HG02571 (cell line): ENCODE results near the gene STRIP2.
"Not testable (repeated sequence)": the region's sequence is repeated elsewhere in the genome, so short reads cannot be mapped to it uniquely, and the experiment has no call there.

ENCODE experiments used
- ATAC-seq: cut with Tn5 transposase; IDR thresholded peaks from one replicate; pipeline ENCODE4 v1.9.1; 2021; ENCODE audit warnings: mild to moderate bottlenecking, moderate library complexity; ENCODE audit not compliant: unreplicated experiment

The STRIP2 gene

GRCh38 chr7:129450295-129450694 is 16.1 kb downstream of the STRIP2 start:
- ATAC-seq: no peak

DNA sequence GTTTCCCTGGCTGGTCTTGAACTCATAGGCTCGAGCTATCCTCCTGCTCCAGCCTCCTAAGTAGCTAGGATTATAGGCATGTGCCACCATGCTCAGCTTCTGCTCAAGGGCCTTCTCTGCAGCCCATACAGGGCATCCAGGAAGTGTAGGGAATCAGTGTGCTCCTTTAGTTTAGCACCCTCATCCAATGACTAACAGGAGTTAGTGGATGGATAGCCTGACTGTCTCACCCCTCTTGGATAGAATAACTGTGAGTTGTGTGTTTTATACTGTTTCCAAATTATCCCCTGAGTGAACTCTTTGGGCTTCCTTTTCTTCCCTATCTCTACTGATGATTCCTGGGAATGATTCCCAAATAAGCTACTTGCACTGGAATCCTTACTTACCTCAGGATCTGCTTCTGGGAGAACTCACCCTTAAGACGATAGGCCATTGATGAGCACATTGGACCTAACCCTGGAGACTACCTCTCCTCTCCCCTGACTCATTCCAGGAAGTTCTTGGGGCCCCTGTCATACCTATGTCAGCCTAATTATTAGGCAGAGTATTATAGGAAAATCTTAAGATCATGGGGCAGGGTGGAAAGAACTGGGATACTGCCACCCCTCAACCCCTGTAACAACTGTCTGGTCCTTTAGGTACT is 18.5 kb downstream of the STRIP2 start:
- ATAC-seq: no peak

DNA sequence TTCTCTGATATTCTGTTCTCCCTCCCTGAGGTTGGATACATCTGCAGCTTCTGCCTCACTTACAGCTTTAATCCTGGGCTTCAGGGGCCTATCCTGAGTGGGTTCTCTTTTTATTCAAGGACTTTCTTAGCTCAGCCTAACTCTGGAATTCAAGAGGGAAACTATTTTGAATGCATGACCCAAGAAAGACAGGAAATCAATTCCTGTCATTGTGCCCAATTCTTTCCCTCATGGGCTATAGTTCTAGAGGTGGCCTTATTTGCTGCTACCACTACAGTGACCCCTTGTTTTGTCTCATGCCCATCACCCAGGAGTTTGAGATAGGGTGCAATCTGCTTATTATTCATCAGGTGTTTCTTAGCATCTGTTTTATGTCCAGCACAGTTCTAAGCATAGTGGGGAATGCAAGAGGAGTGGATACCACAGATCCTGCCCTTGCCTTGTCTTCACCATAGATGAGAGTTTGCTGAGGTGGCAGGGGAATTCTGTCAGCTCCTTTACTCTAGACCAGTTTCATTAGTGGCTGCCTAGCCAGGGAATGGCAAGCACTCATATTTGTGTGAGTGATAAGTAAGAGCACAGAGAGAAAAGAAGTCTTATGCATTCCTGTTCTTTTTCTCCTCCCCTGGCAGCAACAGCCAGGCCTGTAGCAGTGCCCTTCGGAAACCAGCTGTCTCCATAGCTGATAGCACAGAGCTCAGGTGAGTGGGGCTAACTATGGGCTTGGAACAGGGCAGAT is 19.4 kb downstream of the STRIP2 start:
- no peak for ATAC-seq

DNA sequence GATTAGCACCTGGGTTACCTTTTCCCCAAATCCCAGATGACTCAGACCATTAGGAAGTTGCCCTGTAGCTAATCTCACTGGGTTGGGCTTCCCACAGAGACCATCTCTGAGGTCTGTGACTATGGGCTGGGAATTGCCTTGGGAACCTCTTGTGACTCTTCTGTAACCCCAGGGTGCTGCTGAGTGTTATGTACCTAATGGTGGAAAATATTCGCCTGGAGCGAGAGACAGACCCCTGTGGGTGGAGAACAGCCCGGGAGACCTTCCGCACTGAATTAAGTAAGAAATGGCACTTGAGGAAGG is 20.0 kb downstream of the STRIP2 start:
- no peak for ATAC-seq

DNA sequence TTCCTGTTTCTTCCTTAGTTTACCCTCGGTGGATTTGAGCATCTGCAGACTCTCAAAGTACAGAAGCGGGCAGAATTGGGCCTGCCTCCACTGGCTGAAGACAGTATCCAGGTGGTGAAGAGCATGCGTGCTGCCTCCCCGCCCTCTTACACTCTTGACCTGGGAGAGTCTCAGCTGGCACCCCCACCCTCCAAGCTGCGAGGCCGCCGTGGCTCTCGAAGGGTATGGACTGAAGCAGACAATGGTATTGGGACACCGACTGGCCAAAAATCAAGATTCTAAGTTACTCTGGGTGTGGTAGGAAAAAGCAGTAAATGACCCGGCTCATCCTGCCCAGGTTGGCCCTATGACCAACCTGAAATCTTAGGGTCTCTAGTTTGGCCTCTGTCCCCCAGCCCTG is 22.2 kb downstream of the STRIP2 start:
- no peak for ATAC-seq

- no peak for ATAC-seq
Measured at GRCh38 chr7:129457101-129457500, 22.9 kb downstream of the STRIP2 start.

- ATAC-seq: no peak
Measured at GRCh38 chr7:129458171-129458570, 23.9 kb downstream of the STRIP2 start.

DNA sequence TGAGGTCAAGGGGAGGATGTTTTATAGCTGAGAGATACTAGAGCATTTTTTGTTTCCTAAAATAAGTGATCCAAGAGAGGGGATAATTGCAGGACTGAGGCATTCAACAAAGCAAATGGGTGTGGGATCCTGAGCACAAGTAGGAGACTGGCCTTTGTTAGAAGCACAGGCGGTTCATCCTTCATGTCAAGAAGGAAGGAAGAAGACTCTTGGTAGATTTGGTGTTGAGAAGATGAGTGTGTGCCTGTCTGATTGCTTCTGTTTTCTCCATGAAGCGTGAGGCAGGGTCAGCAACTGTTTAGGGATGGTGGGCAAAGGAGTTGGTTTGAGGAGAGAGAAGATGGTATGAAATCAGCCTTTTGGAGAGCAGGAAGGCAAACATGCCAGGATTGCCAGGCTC is 27.6 kb downstream of the STRIP2 start:
- no peak for ATAC-seq

GRCh38 chr7:129462420-129462819 is 28.2 kb downstream of the STRIP2 start:
- ATAC-seq: no peak

- no peak for ATAC-seq
Measured at GRCh38 chr7:129464194-129464593, 30.0 kb downstream of the STRIP2 start.

DNA sequence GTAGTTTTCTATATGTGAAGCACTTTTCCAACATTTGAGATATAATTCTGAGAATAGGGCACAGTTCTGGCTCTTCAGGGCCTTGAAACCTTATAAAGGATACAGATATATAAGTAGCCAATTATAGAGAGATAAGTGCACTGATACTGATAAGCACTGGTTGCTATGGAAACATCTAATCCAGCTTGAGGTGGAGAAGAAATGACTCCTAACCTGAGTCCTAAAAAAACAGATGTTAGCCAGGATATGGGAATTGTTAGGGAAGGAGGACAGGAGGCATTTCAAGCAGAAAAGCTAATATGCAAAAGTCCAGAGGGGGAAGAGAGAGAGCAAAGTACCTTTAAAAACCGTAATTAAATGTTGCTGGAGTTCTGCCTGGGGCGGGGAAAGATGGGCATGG is 30.8 kb downstream of the STRIP2 start:
- ATAC-seq: no peak

GRCh38 chr7:129466796-129467195 is 32.6 kb downstream of the STRIP2 start:
- no peak for ATAC-seq

GRCh38 chr7:129468087-129468486 is 33.9 kb downstream of the STRIP2 start:
- ATAC-seq: no peak

- no peak for ATAC-seq
Measured at GRCh38 chr7:129468547-129468946, 34.3 kb downstream of the STRIP2 start.

GRCh38 chr7:129469930-129470329 is 35.7 kb downstream of the STRIP2 start:
- no peak for ATAC-seq

GRCh38 chr7:129470411-129470810 is 36.2 kb downstream of the STRIP2 start:
- no peak for ATAC-seq

GRCh38 chr7:129471402-129471827 is 37.2 kb downstream of the STRIP2 start:
- no peak for ATAC-seq

- ATAC-seq: not testable (repeated sequence)
Measured at GRCh38 chr7:129475931-129476330, 41.7 kb downstream of the STRIP2 start.

DNA sequence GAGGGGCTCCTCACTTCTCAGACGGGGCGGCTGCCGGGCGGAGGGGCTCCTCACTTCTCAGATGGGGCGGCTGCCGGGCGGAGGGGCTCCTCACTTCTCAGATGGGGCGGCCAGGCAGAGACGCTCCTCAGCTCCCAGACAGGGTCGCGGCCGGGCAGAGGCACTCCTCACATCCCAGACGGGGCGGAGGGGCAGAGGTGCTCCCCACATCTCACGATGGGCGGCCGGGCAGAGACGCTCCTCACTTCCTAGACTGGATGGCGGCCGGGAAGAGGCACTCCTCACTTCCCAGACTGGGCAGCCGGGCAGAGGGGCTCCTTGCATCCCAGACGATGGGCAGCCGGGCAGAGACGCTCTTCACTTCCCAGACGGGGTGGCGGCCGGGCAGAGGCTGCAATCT is 42.2 kb downstream of the STRIP2 start:
- ATAC-seq: not testable (repeated sequence)

DNA sequence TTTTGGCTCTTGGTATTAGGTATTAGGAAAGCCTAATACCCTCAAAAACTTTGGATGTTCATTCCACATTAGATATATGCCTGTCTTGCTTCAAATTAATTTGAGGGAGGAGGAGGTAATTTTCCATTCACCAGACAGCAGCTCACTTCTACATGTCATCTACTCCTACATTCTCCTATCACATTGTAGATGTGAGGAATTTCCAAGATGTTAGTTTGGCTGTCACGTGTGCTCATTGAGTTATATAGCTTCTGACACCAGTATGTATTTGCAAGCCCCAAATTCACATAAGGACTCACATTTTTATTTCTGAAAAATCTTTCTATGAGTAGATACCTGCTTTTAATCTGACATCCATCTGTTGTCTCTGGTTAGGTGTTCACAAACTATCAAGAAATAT is 45.6 kb downstream of the STRIP2 start:
- no peak for ATAC-seq

DNA sequence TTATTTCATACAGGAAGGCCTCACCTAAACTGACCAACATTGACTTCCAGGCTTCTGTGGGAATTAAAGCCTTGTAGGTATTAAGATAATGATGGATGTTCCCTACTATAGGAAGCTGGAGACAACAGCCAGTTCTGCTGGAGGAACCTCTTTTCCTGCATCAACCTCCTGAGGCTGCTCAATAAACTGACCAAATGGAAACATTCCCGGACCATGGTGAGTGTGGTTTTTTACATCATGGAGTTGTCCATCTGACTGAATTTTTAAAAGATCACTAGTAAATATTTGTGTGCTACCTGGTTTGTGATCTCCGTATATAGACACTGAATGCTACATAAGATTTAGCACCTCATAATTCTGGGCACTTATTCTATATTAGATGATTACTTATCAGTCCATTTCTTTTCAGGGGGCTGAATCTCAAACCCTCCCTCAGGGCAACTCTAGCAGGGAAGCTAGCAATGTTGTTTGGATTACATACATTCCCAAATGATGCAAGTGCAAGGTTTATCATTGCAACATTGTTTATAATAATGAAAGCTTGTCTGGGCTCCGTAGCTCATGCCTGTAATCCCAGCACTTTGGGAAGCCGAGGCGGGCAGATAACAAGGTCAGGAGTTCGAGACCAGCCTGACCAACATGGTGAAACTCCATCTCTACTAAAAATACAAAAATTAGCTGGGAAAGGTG is 46.6 kb downstream of the STRIP2 start:
- no peak for ATAC-seq

DNA sequence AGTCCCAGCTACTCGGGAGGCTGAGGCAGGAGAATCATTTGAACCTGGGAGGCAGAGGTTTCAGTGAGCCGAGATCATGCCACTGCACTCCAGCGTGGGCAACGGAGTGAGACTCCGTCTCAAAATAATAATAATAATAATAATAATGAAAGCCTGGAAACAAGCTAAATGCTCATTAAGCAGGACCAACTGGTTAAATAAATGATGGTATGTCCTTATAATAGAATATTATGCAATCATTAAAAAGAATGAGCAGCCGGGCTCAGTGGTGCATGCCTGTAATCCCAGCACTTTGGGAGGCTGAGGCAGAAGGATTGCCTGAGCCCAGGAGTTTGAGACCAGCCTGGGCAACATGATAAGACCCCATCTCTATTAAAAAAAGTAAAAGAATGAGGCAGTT is 47.1 kb downstream of the STRIP2 start:
- not testable (repeated sequence) for ATAC-seq
